Head of caudate nucleus (tissue), 42 donors: ENCODE results near the gene PLD2.
"Not testable (repeated sequence)": the region's sequence is repeated elsewhere in the genome, so short reads cannot be mapped to it uniquely, and the experiment has no call there.

ENCODE experiments used
- DNase-seq, 42 donors: peaks; one replicate each; pipeline versions ENCODE4 v3.0.0 to v3.0.0-alpha.2; 2020 to 2021; ENCODE audit warnings: mixed read lengths in 7 of 42
- intact Hi-C: fragments of 100-400 bp; cut with DNase I; formaldehyde crosslinking; loops from one replicate; pipeline ENCODE4 v1.15.0; 2022

PLD2 gene

GRCh38 chr17:4867535-4867934, 60.6 kb downstream of the PLD2 start:
- DNase-seq, result not testable (repeated sequence)

DNA sequence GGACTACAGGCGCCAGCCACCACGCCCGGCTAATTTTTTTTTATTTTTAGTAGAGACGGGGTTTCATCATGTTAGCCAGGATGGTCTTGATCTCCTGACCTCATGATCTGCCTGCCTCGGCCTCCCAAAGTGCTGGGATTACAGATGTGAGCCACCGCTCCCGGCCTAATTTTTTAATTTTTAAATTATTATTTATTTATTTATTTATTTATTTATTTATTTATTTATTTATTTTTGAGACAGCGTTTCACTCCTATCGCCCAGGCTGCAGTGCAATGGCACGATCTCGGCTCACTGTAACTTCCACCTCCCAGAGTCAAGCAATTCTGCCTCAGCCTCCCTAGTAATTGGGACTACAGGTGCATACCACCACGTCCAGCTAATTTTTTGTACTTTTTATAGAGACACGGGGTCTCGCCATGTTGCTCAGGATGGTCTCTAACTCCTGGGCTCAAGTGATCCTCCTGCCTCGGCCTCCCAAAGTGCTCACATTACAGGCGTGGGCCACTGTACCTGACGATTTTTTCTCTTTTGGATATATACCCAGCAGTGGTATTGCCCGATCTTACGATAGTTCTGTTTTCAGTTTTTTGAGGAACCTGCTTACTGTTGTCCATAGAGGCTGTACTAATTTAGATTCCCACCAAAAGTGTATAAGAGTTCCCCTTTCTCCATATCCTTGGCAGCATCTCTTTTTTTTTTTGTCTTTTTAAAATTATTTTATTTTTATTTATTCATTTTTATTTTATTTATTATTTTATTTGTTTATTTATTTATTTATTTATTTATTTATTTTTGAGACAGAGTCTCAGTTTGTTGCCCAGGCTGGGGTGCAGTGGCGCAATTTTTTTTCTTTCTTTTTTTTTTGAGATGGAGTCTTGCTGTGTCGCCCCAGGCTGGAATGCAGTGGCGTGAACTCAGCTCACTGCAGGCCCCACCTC, 62.4 kb downstream of the PLD2 start:
- intact Hi-C loops, DNase-seq: not testable (repeated sequence)

More at GRCh38 chr17:4867535-4867934, 60.6 kb downstream of the PLD2 start:
- intact Hi-C loops, result not testable (repeated sequence)

- intact Hi-C loops, result no loop called here
- no peak for DNase-seq
These were observed 63.9 kb downstream of the PLD2 start for GRCh38 chr17:4870855-4871254.

GRCh38 chr17:4872786-4873185, 65.8 kb downstream of the PLD2 start:
- DNase-seq, result peak in 32 of 42 donors; percentile 20 to 77 (median 52)
- intact Hi-C loops, result no loop called here
